ENCODE data around the gene TMEM245. TPM values are rescaled to one million over a fixed set of nuclear protein-coding genes. Genes with fewer than 3 reads are reported as not detected.

TMEM245 gene
- 50.1 and 57.7 TPM in 2 replicates for total RNA-seq

DNA sequence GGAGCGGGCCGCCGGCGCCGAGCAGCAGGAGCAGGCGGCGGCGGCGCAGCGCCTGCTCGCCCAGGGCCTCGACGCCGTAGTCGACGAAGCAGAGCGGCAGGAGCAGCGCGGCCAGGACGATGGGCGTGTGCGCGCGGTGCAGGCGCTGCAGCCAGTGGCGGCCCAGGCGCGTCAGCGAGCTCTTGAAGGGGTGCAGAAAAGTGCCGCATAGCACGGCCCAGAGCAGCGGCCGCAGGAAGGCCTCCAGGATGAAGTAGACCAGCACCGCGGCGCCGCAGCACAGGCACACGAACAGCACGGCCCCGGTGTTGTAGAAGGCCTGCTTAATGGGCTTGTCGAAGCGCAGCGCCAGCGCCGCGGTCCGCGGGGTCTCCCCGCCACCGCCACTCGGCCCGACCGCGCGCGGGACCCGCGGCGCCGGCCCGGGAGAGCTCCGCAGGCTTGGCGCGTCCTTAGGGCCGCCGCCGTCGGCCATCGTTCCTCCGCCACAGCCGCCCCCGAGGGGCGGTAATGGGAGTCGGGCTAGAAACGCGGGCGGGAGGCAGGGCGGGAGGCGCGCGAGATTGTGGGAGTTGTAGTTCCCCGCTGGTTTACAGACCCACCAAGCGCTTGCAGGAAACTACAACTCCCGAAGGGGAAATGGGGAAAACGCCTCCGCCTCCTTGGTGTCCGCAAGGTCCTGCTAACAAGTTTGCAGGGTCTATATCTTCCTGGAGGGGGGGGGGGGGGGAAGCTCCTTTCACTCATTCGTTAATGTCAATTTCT, at the start of gene TMEM245:
Gene TMEM245, minus strand, starts transcription at position 509 of the 765 bp plus-strand sequence. Its CDS starts 34 bp downstream, at position 475.
- DNase-seq (ENCODE audit: low read depth in 2 of 2): peak; percentile 99 to 100

DNA sequence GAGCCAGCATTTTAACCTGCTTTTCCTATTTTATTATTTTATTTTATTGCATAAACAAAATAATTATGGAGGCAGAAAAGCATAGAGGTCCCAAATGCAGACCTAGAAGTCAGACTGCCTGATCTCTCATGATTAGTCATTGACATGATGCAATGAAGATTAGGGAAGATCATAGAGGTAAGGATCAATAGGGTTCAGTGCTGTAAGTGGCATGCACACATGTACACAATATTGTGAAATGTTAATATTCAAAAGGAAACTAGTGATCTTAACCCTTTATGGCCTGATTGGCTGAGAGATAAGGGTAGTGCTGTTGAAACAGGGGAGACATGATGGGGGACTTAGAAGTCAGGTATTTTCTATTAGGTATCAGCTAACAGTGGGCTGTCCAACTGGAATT, 48.4 kb upstream of the TMEM245 start:
- DNase-seq (ENCODE audit: low read depth in 2 of 2): no peak

- DNase-seq (ENCODE audit: low read depth in 2 of 2): no peak
Measured at GRCh38 chr9:109167716-109168115, 48.0 kb upstream of the TMEM245 start.

- DNase-seq (ENCODE audit: low read depth in 2 of 2): no peak
Measured at GRCh38 chr9:109166771-109167601, 47.2 kb upstream of the TMEM245 start, which contains the start of gene FRRS1L. Gene FRRS1L (minus strand): TSS chr9:109167249. CDS start chr9:109167138, 111 bp downstream.

GRCh38 chr9:109166171-109166770, 46.5 kb upstream of the TMEM245 start:
- DNase-seq (ENCODE audit: low read depth in 2 of 2): no peak

DNA sequence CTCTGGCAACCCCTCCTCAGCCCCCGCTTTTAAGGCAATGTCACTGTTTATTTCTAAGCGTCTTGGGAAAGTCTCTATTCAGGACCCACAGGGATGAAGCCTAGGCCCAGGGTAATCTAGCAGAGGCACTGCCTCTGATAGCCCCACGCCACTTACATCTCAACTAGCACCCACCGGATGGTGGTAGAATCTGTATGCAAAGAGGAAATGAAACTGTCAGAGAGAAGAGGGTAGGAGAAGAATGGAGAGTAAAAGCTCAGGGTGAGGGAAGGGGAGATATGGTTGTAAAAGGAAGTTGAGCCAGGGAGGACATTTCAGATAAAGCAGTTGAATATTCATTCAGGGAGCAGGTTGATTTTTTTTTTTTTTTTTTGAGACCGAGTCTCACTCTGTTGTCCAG, 44.3 kb upstream of the TMEM245 start:
- no peak for DNase-seq (ENCODE audit: low read depth in 2 of 2)

- no peak for DNase-seq (ENCODE audit: low read depth in 2 of 2)
Measured at GRCh38 chr9:109163194-109163593, 43.4 kb upstream of the TMEM245 start.

DNA sequence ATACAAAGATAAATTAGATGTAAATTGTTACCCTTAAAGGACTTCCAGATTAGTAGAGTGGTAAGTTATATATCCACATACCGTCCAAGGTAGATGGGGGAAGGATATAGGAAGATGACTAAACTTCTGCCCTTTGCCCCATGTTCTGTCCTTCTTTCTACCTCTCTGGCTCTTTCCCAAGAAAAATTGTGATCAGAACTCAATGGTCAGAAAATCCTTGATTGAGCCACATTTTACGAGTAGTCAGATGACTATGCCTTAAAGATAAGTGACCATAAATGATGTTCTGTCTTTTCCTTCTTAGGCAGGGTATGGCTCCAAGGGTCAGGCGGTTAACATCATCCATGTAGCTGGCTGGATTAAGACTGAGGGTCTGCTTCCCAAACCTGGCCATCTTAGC, 42.9 kb upstream of the TMEM245 start:
- no peak for DNase-seq (ENCODE audit: low read depth in 2 of 2)

DNA sequence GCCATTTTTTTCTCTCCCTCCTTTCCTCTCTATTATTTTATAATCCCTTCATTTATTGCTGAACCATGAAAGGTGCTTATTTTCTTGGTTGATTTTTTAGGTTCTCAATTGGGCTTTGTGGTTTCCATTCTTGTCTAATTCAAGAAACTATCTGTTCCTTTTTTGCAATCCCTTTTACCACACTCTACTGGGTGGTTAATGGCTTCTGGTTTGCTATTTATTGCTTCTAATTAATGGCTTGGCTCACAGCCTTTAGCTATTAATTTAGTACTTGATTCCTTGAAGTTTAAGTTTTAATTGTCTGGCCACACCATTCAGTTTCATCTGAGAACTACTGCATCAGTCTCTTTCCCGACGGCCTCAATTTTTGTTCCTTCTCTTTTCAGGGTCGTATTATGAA, 41.7 kb upstream of the TMEM245 start:
- DNase-seq (ENCODE audit: low read depth in 2 of 2): no peak

DNA sequence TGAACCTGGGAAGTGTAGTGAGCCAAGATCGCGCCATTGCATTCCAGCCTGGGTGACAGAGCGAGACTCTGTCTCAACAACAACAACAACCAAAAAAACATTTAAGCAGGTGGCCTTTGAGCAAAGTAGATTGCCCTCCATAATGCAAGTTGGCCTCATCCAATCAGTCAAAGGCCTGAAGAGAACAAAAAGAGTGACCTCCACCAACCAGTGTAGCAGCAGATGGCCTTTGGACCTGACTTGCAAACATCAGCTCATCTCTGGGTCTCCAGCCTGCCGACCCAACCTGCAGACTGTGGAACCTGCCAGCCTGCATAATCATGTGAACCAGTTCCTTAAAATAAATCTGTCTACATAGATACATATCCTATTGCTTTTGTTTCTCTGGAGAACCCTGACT, 39.8 kb upstream of the TMEM245 start:
- DNase-seq (ENCODE audit: low read depth in 2 of 2): no peak

DNA sequence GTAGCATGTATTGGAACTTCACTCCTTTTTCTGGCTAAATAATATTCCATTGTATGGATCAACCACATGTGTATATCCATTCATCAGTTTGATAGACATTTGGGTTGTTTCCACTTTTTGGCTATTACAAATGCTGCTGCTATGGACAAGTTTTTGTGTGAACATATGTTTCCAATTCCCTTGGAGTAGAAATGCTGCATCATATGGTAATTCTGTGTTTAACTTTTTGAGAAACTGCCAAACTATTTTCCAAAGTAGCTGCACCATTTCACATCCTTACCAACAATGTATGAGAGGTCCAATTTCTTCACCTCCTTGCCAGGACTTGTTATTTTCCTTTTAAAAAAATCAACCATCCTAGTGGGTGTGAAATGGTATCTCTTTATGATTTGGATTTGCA, 38.9 kb upstream of the TMEM245 start:
- DNase-seq (ENCODE audit: low read depth in 2 of 2): no peak

GRCh38 chr9:109156708-109157107, 37.0 kb upstream of the TMEM245 start:
- no peak for DNase-seq (ENCODE audit: low read depth in 2 of 2)

GRCh38 chr9:109150925-109151545, 31.3 kb upstream of the TMEM245 start:
- DNase-seq (ENCODE audit: low read depth in 2 of 2): no peak

GRCh38 chr9:109149722-109150121, 30.0 kb upstream of the TMEM245 start:
- no peak for DNase-seq (ENCODE audit: low read depth in 2 of 2)

DNA sequence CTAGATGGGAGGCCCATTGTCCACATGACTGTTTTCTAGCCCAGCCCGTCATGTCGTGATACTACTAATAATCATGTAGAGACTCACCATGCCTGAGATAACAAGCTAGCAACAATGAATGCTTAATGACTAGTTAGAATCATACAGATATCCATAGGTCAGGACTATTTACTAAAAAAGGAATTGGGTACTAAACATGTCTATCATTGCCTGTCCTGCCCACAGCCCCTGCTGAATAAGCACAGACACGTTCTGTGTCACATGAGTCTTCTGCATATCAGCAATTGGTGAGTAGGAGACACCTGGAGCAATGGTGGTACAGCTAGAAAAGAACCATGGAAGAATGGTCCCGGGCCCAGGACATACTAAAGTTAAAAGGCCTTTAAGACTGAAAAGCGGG, 29.3 kb upstream of the TMEM245 start:
- DNase-seq (ENCODE audit: low read depth in 2 of 2): no peak

DNA sequence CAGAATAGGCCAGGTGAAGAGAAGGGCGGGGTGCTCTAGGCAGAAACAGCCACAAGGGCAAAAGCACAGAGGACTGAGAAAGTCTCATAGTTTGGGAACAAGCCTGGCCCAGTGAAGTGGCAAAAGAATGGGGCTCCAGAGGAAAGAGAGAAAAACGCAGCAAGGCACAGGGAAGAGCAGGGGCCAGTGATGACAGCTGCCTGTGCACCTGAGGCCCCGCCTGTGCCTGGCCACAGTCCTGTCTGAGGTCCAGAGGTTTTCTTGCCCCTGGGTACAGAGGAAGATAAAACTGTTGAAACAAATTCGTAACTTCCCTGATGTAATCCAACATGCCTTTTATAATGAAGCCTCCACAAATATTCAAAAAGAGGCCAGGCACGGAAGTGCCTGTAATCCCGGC, 25.3 kb upstream of the TMEM245 start:
- DNase-seq (ENCODE audit: low read depth in 2 of 2): no peak

DNA sequence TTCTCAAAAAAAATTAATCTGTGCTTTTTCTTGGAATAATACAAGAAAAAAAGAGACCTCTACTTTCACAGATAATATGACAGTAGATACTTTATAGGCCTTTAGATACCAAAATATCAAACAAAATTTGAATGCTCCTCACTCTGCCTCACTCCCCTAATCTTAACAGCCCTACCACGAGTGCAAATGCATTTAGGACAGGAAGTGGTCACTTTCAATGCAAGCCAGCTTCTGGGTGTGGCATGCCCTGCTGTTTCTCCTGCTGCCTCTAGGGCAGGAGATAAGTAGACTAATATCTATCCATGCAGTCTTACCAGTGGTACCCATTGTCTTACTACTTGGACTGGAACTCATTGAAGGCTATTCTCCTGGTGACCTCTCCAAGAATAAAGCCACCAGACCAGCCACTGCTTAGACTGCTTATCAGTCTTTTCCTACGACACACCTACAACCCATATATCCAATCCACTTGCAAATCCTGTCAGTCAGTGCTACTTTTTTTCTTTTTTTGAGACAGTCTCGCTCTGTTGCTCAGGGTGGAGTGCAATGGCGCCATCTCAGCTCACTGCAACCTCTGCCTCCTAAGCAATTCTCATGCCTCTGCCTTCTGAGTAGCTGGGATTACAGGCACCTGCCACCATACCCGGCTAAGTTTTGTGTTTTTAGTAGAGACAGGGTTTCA, 24.3 kb upstream of the TMEM245 start:
- peak; percentile 3 to 16 for DNase-seq (ENCODE audit: low read depth in 2 of 2)

GRCh38 chr9:109141375-109141774, 21.6 kb upstream of the TMEM245 start:
- DNase-seq (ENCODE audit: low read depth in 2 of 2): no peak

- no peak for DNase-seq (ENCODE audit: low read depth in 2 of 2)
Measured at GRCh38 chr9:109139851-109140250, 20.1 kb upstream of the TMEM245 start.

GRCh38 chr9:109138421-109138820, 18.7 kb upstream of the TMEM245 start:
- no peak for DNase-seq (ENCODE audit: low read depth in 2 of 2)

DNA sequence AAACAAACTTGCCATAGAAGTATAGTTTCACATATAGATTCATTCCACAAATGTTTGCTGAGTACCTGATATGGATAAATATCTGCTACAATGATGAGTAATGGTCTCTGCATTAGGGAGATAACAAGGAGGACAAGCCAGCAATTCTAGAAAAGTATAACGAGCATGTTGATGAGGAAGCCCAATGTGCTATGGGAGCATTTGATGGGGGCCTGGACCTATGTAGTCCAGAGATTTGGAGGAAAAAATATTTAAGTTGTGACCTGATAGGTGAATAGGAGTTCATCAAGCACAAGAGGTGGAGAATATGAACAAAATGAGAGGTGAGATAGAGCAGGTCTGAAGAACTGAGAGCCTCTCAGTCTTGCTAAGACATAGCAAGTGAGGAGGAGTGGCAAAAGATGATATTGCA, 14.4 kb upstream of the TMEM245 start:
- no peak for DNase-seq (ENCODE audit: low read depth in 2 of 2)
